ENCODE results near the gene MAP1B. TPM values are rescaled to one million over a fixed set of nuclear protein-coding genes. Genes with fewer than 3 reads are reported as not detected.

The MAP1B gene
- total RNA-seq, 2 donors from 2014 or later, result 87.9 to 93.3 TPM

DNA sequence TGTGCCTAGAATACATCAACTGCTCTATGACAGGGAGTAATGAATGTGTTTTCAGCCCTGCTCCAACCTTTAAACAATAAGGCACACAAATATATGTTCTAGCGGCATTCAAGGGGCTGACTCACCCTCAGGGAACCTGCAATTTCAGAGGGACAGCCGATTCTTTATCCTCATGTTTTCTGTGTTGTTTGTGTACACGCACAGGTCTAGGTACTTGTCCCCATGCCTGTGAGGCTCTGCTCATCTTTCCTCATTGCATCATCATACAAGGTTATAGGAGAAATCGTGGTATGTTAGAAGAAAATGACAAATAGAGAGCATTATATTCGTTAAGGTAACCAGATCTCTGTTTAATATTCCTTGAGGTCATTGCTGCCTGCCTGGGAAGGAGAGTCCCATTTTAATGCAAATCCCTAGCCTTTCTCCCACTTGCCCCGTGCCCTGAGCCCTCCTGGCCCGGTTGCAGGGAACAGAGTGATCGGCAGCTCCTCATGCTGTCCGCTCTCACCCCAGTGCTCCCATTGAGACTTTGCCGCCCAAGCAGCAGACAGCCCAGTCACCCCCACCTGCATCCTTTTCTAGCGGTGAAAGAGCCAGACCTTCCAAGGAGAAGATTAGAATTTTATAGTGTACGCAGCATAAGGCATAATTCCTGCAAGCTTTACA lies 14.6 kb downstream of the MAP1B start:
- no peak overlapping the region for H3K4me3 ChIP-seq (ENCODE audit: low read length)

GRCh38 chr5:72122602-72123001 lies 15.3 kb downstream of the MAP1B start:
- Mint-ChIP-seq H3K27ac (no peak overlapping the region), H3K36me3 (ENCODE audit: low read depth) (peaks cover 46% of the 10 kb centered on the region), H3K9me3 (no peaks in the 10 kb centered on the region), H3K4me1 (peaks cover 40% of the 10 kb centered on the region), H3K27me3 (ENCODE audit: insufficient read depth) (no peaks in the 10 kb centered on the region), H3K4me3 (no peak overlapping the region)
- Histone ChIP-seq H3K9ac (ENCODE audit: extremely low read depth, low read length, poor library complexity, severe bottlenecking) (no peak overlapping the region), H3K36me3 (ENCODE audit: control insufficient read depth, insufficient read depth, low read length) (peaks cover 86% of the 10 kb centered on the region), H3K4me1 (ENCODE audit: control insufficient read depth, insufficient read depth, low read length) (no peaks in the 10 kb centered on the region), H3K9me3 (ENCODE audit: control insufficient read depth, low read length) (peaks cover 4% of the 10 kb centered on the region), H3K27ac (ENCODE audit: low read depth, low read length) (peak overlapping the region; percentile 99), H3K4me3 (ENCODE audit: low read length) (no peak overlapping the region), H3K27me3 (ENCODE audit: control insufficient read depth, insufficient read depth, low read length, poor library complexity, severe bottlenecking) (no peaks in the 10 kb centered on the region)
- 80 to 86% methylated on average over 2 to 3 of the region's 3 CpGs for WGBS, 2 experiments (ENCODE audit: insufficient coverage in 1 of 2, insufficient read length in 1 of 2)
- DNase-seq, result no peak
- TF ChIP-seq, protein P1, sequence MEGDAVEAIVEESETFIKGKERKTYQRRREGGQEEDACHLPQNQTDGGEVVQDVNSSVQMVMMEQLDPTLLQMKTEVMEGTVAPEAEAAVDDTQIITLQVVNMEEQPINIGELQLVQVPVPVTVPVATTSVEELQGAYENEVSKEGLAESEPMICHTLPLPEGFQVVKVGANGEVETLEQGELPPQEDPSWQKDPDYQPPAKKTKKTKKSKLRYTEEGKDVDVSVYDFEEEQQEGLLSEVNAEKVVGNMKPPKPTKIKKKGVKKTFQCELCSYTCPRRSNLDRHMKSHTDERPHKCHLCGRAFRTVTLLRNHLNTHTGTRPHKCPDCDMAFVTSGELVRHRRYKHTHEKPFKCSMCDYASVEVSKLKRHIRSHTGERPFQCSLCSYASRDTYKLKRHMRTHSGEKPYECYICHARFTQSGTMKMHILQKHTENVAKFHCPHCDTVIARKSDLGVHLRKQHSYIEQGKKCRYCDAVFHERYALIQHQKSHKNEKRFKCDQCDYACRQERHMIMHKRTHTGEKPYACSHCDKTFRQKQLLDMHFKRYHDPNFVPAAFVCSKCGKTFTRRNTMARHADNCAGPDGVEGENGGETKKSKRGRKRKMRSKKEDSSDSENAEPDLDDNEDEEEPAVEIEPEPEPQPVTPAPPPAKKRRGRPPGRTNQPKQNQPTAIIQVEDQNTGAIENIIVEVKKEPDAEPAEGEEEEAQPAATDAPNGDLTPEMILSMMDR (conservative IDR thresholded peaks at IDR 0.05), result no peak

More for the DNA sequence above, 14.6 kb downstream of the MAP1B start:
- WGBS, 2 experiments (ENCODE audit: insufficient coverage in 1 of 2, insufficient read length in 1 of 2), result 37 to 71% methylated on average over 7 to 12 of the region's 12 CpGs
- H3K36me3 Mint-ChIP-seq (ENCODE audit: low read depth), result peaks cover 51% of the 10 kb centered on the region
- no peaks in the 10 kb centered on the region for H3K4me1 ChIP-seq (ENCODE audit: control insufficient read depth, insufficient read depth, low read length)
- no peak overlapping the region for H3K9ac ChIP-seq (ENCODE audit: extremely low read depth, low read length, poor library complexity, severe bottlenecking)
- H3K27ac ChIP-seq (ENCODE audit: low read depth, low read length), result peak overlapping the region; percentile 99
- TF ChIP-seq, protein P1 (conservative IDR thresholded peaks at IDR 0.05), result no peak
- DNase-seq, result no peak
- H3K4me3 Mint-ChIP-seq, result no peak overlapping the region
- peaks cover 38% of the 10 kb centered on the region for H3K4me1 Mint-ChIP-seq
- peaks cover 4% of the 10 kb centered on the region for H3K9me3 ChIP-seq (ENCODE audit: control insufficient read depth, low read length)
- no peaks in the 10 kb centered on the region for H3K27me3 Mint-ChIP-seq (ENCODE audit: insufficient read depth)
- H3K36me3 ChIP-seq (ENCODE audit: control insufficient read depth, insufficient read depth, low read length), result peaks cover 86% of the 10 kb centered on the region
- no peaks in the 10 kb centered on the region for H3K27me3 ChIP-seq (ENCODE audit: control insufficient read depth, insufficient read depth, low read length, poor library complexity, severe bottlenecking)
- H3K9me3 Mint-ChIP-seq, result no peaks in the 10 kb centered on the region
- no peak overlapping the region for H3K27ac Mint-ChIP-seq

DNA sequence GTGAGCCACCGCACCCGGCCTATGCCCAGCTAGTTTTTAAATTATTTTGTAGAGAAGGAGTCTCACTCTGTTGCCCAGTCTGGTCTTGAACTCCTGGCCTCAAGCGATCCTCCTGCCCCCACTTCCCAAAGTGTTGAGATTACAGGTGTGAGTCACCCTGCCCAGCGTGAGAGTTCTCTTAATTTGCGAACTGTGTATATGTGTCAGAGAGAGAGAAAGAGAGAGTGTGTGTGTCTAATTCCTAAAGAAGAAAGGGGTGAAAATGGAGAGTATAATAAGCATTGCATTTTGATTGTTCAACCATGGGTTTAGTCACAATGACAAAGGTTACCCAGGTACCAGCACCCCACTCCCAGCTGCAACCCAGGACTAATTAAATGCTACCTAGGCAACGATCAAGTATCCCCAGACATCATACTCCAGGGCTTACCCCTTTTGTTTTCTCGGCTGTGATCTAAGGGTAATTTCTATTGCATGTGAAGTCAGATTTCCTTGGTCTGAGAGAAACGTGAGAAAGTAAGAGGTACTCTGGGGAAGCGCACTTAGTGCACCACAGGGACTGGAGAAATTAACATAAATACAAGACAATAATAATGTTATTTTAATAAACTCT lies 16.6 kb downstream of the MAP1B start:
- TF ChIP-seq, protein P1 (conservative IDR thresholded peaks at IDR 0.05), result no peak
- Mint-ChIP-seq H3K9me3 (no peaks in the 10 kb centered on the region), H3K4me3 (no peak overlapping the region), H3K36me3 (ENCODE audit: low read depth) (peaks cover 41% of the 10 kb centered on the region), H3K4me1 (peaks cover 40% of the 10 kb centered on the region), H3K27me3 (ENCODE audit: insufficient read depth) (no peaks in the 10 kb centered on the region), H3K27ac (no peak overlapping the region)
- Histone ChIP-seq H3K27me3 (ENCODE audit: control insufficient read depth, insufficient read depth, low read length, poor library complexity, severe bottlenecking) (no peaks in the 10 kb centered on the region), H3K4me3 (ENCODE audit: low read length) (no peak overlapping the region), H3K9me3 (ENCODE audit: control insufficient read depth, low read length) (peaks cover 2% of the 10 kb centered on the region), H3K27ac (ENCODE audit: low read depth, low read length) (peak overlapping the region; percentile 99), H3K4me1 (ENCODE audit: control insufficient read depth, insufficient read depth, low read length) (no peaks in the 10 kb centered on the region), H3K36me3 (ENCODE audit: control insufficient read depth, insufficient read depth, low read length) (peaks cover 83% of the 10 kb centered on the region), H3K9ac (ENCODE audit: extremely low read depth, low read length, poor library complexity, severe bottlenecking) (no peak overlapping the region)
- no peak for DNase-seq
- 86 to 96% methylated on average over 4 to 9 of the region's 9 CpGs for WGBS, 2 experiments (ENCODE audit: insufficient coverage in 1 of 2, insufficient read length in 1 of 2)
